Islet of Langerhans (tissue), 1 donor: ENCODE results near the gene MMP24.
"Not testable (repeated sequence)": the region's sequence is repeated elsewhere in the genome, so short reads cannot be mapped to it uniquely, and the experiment has no call there.

Experiments used
- FAIRE-seq: peaks from one replicate; lab custom pipeline; 2011; peaks lifted over from hg19 to GRCh38; lab: Jason Lieb, UNC

The MMP24 gene

GRCh38 chr20:35260426-35260825 is 33.9 kb downstream of the MMP24 start:
- FAIRE-seq: no peak

GRCh38 chr20:35262321-35262720 is 35.8 kb downstream of the MMP24 start:
- FAIRE-seq: not testable (repeated sequence)

- not testable (repeated sequence) for FAIRE-seq
Measured at GRCh38 chr20:35262731-35263531, 36.4 kb downstream of the MMP24 start.

GRCh38 chr20:35263532-35264341 is 37.2 kb downstream of the MMP24 start:
- FAIRE-seq: no peak

- no peak for FAIRE-seq
Measured at GRCh38 chr20:35264755-35265154, 38.3 kb downstream of the MMP24 start.

- FAIRE-seq: no peak
Measured at GRCh38 chr20:35267092-35267491, 40.6 kb downstream of the MMP24 start.

GRCh38 chr20:35269055-35269781 is 42.7 kb downstream of the MMP24 start:
- FAIRE-seq: no peak

GRCh38 chr20:35270021-35270902 is 43.8 kb downstream of the MMP24 start:
- FAIRE-seq: no peak

- FAIRE-seq: no peak
Measured at GRCh38 chr20:35271073-35271882, 44.8 kb downstream of the MMP24 start.

GRCh38 chr20:35271904-35272303 is 45.4 kb downstream of the MMP24 start:
- FAIRE-seq: no peak

GRCh38 chr20:35273449-35274171 is 47.1 kb downstream of the MMP24 start:
- no peak for FAIRE-seq

- FAIRE-seq: no peak
Measured at GRCh38 chr20:35274172-35275092, 47.9 kb downstream of the MMP24 start.

- no peak for FAIRE-seq
Measured at GRCh38 chr20:35275741-35276251, 49.3 kb downstream of the MMP24 start.

GRCh38 chr20:35276408-35276807 is 49.9 kb downstream of the MMP24 start:
- FAIRE-seq: no peak

GRCh38 chr20:35277127-35277526 is 50.6 kb downstream of the MMP24 start:
- no peak for FAIRE-seq

GRCh38 chr20:35277531-35278395 is 51.3 kb downstream of the MMP24 start, which contains the start of gene MMP24OS:
Gene MMP24OS, minus strand, starts transcription at chr20:35278122. Its CDS starts 193 bp downstream, at chr20:35277929.
- no peak for FAIRE-seq

GRCh38 chr20:35279040-35279439 is 52.5 kb downstream of the MMP24 start:
- FAIRE-seq: no peak
